Uterus (tissue), 2 donors: Measurements from ENCODE around the gene HMSD.

Experiments
- POLR2A ChIP-seq, 2 donors: fragments of 450-650 bp; IDR thresholded peaks; one replicate each; pipeline ENCODE4 v1.6.1; 2016; ENCODE audit warnings: antibody characterized with exemption in 2 of 2, mild to moderate bottlenecking in 1 of 2, moderate library complexity in 1 of 2
- TF ChIP-seq, protein P1 (sequence below), 4 experiments: fragments of 200-600 bp in 2 of 4; fragments of 450-650 bp in 2 of 4; sonication (generic) in 2 of 4; IDR thresholded peaks; one replicate each; pipeline ENCODE4 v1.5.1; 2016 to 2019; ENCODE audit warnings: antibody characterized with exemption in 4 of 4, mild to moderate bottlenecking in 2 of 4, moderate library complexity in 1 of 4

GRCh38 chr18:63971320-63972001 is 22.4 kb downstream of the HMSD start:
- TF ChIP-seq, protein P1, sequence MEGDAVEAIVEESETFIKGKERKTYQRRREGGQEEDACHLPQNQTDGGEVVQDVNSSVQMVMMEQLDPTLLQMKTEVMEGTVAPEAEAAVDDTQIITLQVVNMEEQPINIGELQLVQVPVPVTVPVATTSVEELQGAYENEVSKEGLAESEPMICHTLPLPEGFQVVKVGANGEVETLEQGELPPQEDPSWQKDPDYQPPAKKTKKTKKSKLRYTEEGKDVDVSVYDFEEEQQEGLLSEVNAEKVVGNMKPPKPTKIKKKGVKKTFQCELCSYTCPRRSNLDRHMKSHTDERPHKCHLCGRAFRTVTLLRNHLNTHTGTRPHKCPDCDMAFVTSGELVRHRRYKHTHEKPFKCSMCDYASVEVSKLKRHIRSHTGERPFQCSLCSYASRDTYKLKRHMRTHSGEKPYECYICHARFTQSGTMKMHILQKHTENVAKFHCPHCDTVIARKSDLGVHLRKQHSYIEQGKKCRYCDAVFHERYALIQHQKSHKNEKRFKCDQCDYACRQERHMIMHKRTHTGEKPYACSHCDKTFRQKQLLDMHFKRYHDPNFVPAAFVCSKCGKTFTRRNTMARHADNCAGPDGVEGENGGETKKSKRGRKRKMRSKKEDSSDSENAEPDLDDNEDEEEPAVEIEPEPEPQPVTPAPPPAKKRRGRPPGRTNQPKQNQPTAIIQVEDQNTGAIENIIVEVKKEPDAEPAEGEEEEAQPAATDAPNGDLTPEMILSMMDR (IDR thresholded peaks at IDR 0.05): no peak
- TF ChIP-seq POLR2A (IDR thresholded peaks at IDR 0.05): no peak
